ENCODE measurements around the gene TOMM70.

GRCh38 chr3:100384733-100385525 is 16.0 kb downstream of the TOMM70 start:
- TF ChIP-seq POLR2A (IDR thresholded peaks at IDR 0.05) (no peak), CTCF (IDR thresholded peaks at IDR 0.05) (no peak)

Measured in adrenal gland (tissue), 5 donors.